Measurements from ENCODE around the gene PRPH2.

DNA sequence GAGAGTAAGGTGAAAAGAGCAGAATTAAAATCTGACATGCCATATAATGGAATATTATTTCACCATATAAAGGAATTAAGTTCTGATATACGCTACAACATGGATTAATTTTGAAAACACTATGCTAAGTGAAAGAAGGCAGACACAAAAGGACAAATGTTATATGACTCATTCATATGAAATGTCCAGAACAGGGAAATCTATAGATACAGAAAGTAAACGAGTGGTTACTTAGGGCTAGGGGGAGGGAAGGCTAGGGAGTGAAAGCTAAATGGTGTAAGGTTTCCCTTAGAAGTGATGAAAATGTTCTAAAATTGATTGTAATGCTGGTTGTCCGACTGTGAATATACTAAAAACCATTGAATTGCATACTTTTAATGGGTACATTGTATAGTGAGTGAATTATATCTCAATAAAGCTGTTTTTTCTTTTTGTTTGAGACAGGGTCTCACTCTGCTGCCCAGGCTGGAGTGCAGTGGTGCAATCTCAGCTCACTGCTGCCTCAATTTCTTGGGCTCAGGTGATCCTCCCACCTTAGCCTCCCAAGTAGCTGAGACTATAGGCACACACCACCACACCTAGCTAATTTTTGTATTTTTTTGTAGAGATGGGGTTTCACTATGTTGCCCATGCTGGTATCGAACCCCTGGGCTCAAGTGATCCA is 8.2 kb downstream of the PRPH2 start:
- TF ChIP-seq, protein P1, sequence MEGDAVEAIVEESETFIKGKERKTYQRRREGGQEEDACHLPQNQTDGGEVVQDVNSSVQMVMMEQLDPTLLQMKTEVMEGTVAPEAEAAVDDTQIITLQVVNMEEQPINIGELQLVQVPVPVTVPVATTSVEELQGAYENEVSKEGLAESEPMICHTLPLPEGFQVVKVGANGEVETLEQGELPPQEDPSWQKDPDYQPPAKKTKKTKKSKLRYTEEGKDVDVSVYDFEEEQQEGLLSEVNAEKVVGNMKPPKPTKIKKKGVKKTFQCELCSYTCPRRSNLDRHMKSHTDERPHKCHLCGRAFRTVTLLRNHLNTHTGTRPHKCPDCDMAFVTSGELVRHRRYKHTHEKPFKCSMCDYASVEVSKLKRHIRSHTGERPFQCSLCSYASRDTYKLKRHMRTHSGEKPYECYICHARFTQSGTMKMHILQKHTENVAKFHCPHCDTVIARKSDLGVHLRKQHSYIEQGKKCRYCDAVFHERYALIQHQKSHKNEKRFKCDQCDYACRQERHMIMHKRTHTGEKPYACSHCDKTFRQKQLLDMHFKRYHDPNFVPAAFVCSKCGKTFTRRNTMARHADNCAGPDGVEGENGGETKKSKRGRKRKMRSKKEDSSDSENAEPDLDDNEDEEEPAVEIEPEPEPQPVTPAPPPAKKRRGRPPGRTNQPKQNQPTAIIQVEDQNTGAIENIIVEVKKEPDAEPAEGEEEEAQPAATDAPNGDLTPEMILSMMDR (IDR thresholded peaks at IDR 0.05) = no peak
- no peak for TF ChIP-seq POLR2A (IDR thresholded peaks at IDR 0.05)

Data from heart left ventricle (tissue), 13 donors.